ENCODE results near the gene BAIAP3. TPM values are rescaled to one million over a fixed set of nuclear protein-coding genes. Genes with fewer than 3 reads are reported as not detected.

The BAIAP3 gene
- total and polyA plus RNA-seq, 2 of the 8 experiments (the other 6 are each of a cell fraction or from before 2014, with no cell fraction given): 2.9 to 6.8 TPM

DNA sequence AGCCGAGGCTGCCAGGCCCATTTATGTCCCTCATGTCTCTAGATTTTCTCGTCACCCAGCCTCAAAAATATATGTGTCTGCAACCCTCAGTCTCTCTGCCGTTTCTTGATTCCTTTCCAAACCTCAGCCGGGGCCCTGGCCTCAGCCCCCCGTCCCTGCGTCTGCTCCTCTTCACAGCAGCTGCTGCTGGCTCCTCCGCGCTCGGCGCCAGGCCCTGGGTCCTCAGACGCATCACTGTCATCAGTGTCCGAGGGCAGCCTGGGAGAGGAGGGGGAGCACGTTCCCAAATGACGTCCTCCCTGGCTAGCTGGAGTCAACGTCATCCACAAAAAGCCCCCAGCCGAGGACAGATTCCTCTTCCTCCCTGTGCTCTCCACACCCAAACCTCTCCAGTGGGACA, 15.9 kb downstream of the BAIAP3 start (continued):
- TF ChIP-seq YY1 (IDR thresholded peaks at IDR 0.05; ENCODE audit: low read depth, low read length): no peak
- TF ChIP-seq RBBP5 (IDR thresholded peaks at IDR 0.05; ENCODE audit: borderline replicate concordance, low read depth, low read length): no peak
- TF ChIP-seq USF2 (IDR thresholded peaks at IDR 0.05; ENCODE audit: low read length): no peak
